NT2/D1 (cell line): ENCODE measurements around the gene SEMA6B.

Experiments used
- DNase-seq: peaks from one replicate; pipeline ENCODE4 v3.0.0-alpha.2; 2011; ENCODE audit warnings: low read depth, low spot score
- H3K27me3 ChIP-seq: 2 replicates; pipeline ENCODE4 v1.6.0; 2011; ENCODE audit warnings: mild to moderate bottlenecking; ENCODE audit not compliant: insufficient read length, insufficient read depth
- H3K36me3 ChIP-seq: 2 replicates; pipeline ENCODE4 v1.6.1; 2011; ENCODE audit warnings: mild to moderate bottlenecking, low read length, mixed read lengths; ENCODE audit not compliant: insufficient read depth, insufficient read length
- H3K4me1 ChIP-seq: 2 replicates; pipeline ENCODE4 v1.5.1; 2011; ENCODE audit not compliant: insufficient read depth, insufficient read length
- H3K4me3 ChIP-seq: 2 replicates; pipeline ENCODE4 v1.5.1; 2011; ENCODE audit warnings: low read depth; ENCODE audit not compliant: insufficient read length
- H3K9ac ChIP-seq: 2 replicates; pipeline ENCODE4 v1.6.0; 2011; ENCODE audit warnings: low read depth; ENCODE audit not compliant: insufficient read length
- H3K9me3 ChIP-seq: 2 replicates; pipeline ENCODE4 v1.5.1; 2011; ENCODE audit warnings: mild to moderate bottlenecking, low read length; ENCODE audit not compliant: insufficient read depth
- SUZ12 ChIP-seq: IDR thresholded peaks from 2 replicates; pipeline ENCODE4 v1.6.1; 2011; ENCODE audit not compliant: insufficient read length, insufficient read depth; ENCODE audit errors: extremely low read depth
- YY1 ChIP-seq: IDR thresholded peaks from 2 replicates; pipeline ENCODE4 v1.6.1; 2011; ENCODE audit not compliant: insufficient read length, insufficient read depth
- ZNF274 ChIP-seq: IDR thresholded peaks from 2 replicates; pipeline ENCODE4 v1.6.1; 2011; ENCODE audit warnings: mild to moderate bottlenecking, low read depth, low read length

SEMA6B gene

DNA sequence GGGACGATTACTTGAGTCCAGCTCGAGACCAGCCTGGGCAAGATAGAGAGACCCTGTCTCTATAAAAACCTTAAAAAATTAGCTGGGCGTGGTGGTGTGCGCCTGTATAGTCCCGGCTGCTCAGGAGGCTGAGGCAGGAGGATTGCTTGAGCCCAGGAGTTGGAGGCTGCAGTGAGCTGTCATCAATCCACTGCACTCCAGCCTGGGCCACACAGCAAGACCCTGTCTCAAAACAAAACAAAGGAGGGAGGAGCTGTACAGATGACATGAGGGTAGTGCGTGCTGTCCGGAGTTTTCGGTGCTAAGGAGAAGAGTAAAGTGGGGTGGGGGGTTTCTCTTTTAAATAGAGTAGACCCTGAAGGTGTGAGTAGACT, 64.8 kb downstream of the SEMA6B start:
- Histone ChIP-seq H3K36me3 (peaks cover 88% of the 10 kb centered on the region), H3K4me3 (no peak overlapping the region), H3K9ac (no peak overlapping the region), H3K27me3 (no peaks in the 10 kb centered on the region), H3K9me3 (no peaks in the 10 kb centered on the region), H3K4me1 (peaks cover 9% of the 10 kb centered on the region)
- TF ChIP-seq YY1 = no peak
- TF ChIP-seq ZNF274 = no peak
- no peak for TF ChIP-seq SUZ12
- no peak for DNase-seq

DNA sequence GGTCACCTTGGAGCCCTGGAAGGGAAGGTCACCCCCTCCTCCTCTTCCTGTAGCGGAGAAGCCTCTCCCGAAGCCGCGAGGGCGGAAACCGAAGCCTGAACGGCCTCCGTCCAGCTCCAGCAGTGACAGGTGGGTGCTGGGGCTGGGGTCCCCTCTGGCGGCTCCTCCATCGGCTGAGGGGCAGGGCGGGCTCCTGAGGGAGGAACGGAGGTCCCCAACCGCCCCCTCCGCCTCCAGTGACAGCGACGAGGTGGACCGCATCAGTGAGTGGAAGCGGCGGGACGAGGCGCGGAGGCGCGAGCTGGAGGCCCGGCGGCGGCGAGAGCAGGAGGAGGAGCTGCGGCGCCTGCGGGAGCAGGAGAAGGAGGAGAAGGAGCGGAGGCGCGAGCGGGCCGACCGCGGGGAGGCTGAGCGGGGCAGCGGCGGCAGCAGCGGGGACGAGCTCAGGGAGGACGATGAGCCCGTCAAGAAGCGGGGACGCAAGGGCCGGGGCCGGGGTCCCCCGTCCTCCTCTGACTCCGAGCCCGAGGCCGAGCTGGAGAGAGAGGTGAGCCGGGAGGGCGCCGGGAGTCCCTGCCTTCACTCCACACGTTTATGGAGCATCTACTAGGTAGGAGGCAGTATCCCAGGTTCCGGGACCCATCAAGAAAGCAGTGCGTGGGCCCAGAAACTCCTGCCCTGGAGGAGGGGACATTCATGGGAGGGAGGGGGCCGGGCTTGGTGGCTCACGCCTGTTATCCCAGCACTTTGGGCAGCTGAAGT, 65.4 kb downstream of the SEMA6B start:
- DNase-seq = no peak
- H3K27me3 ChIP-seq = no peaks in the 10 kb centered on the region
- no peak overlapping the region for H3K9ac ChIP-seq
- H3K9me3 ChIP-seq = no peaks in the 10 kb centered on the region
- TF ChIP-seq ZNF274 (no peak), YY1 (no peak), SUZ12 (no peak)
- H3K4me3 ChIP-seq = no peak overlapping the region
- H3K36me3 ChIP-seq = peaks cover 90% of the 10 kb centered on the region
- peaks cover 9% of the 10 kb centered on the region for H3K4me1 ChIP-seq

DNA sequence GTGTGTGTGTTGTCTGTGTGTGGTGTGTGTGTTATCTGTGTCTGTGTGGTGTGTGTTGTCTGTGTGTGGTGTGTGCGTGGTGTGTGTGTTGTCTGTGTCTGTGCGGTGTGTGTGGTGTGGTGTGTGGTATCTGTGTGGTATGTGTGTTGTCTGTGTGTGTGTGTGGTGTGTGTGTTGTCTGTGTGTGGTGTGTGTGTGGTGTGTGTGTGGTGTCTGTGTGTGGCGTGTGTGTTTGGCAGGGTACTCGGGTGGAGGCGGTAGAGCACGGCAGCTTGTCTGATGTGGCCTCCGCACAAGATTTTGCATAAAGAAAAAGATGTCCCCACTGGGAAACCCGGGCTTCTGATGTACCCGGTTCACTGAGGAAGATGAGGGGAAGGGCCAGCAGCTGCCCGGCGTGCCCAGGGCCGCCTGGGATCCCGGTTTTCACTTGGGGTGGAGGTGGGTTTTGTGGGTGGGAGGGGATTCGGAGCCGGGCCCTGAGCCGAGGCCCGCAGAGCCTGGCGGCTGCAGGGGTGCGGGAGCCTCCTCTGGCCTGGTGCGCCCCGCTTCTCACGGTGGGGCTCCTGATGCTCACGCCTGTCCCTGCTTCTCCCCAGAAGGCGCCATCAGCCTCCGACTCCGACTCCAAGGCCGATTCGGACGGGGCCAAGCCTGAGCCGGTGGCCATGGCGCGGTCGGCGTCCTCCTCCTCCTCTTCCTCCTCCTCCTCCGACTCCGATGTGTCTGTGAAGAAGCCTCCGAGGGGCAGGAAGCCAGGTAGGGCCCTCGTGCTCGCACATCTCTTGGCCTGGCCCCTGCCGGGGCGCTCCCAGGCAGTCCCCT, 66.2 kb downstream of the SEMA6B start:
- Histone ChIP-seq H3K9ac (no peak overlapping the region), H3K9me3 (no peaks in the 10 kb centered on the region), H3K27me3 (no peaks in the 10 kb centered on the region), H3K4me1 (peaks cover 9% of the 10 kb centered on the region), H3K4me3 (no peak overlapping the region), H3K36me3 (peaks cover 90% of the 10 kb centered on the region)
- DNase-seq = no peak
- TF ChIP-seq YY1 (no peak), SUZ12 (no peak), ZNF274 (no peak)
